Measurements from ENCODE around the gene CPE. TPM values are rescaled to one million over a fixed set of nuclear protein-coding genes. Genes with fewer than 3 reads are reported as not detected.
"Not testable (repeated sequence)": the region's sequence is repeated elsewhere in the genome, so short reads cannot be mapped to it uniquely, and the experiment has no call there.

Gene CPE
- total RNA-seq, 1 donor from 2014 or later = 15.4 TPM

- no peak for ATAC-seq
These were observed 91.2 kb downstream of the CPE start for GRCh38 chr4:165470009-165470408.

GRCh38 chr4:165472943-165473676, 94.3 kb downstream of the CPE start:
- no peak for ATAC-seq

GRCh38 chr4:165474784-165475705, 96.2 kb downstream of the CPE start:
- no peak for ATAC-seq

GRCh38 chr4:165475706-165476070, 96.9 kb downstream of the CPE start:
- ATAC-seq = no peak

GRCh38 chr4:165476214-165477098, 97.6 kb downstream of the CPE start:
- ATAC-seq = peak; percentile 99

GRCh38 chr4:165477799-165478198, 99.0 kb downstream of the CPE start:
- no peak for ATAC-seq

DNA sequence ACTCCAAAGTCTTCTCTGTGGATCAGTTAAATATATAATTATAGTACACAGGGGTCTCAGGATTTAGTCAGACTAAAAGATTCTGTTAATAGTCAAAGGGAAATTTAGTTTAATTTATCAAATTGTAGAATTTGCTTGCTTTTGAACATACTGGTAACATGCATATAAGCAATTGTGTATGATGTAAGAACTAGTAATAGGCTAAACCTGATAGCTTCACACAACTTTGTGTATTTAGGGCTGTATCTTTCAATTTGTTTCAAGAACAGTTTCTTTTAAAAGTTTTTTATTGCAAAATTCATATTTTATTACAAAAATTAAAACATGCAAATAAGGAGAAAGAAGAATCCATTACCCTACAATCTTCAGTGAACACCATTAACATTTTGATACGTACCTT, 99.5 kb downstream of the CPE start:
- no peak for ATAC-seq

DNA sequence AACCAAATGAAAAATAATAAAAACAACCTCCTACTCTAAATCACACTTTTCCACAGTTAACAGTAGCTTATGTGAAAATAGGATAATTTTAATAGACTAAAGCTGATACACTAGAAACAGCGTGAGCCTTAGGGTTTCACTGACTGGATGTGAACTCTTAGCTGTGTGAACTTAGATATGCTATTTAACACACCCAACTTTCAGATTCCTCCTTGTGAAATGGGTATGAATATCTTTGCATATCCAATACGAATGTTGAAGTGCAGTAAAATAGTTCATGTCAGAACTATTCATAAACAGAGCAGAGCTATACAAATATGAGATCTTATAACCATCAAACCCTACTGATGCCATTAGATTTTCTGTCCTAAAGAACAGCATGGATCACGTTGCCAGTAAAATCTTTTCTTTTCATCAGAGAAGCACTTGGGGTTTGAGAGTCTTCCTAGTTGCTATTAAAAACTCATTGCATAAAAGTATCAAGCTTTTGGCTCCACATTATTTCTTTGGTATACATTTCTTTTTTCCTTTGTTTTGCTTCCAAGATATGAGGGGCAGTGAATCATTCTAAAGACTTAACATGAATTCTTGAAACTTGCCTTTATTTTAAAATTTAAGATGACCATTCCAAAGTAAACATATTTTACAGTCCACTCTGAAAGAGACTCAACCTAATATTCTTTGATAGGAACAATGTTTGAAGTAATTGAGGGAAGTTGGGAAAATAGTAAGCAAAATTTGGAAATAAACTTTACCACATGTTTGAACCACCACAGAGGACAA, 102.4 kb downstream of the CPE start:
- ATAC-seq = no peak

DNA sequence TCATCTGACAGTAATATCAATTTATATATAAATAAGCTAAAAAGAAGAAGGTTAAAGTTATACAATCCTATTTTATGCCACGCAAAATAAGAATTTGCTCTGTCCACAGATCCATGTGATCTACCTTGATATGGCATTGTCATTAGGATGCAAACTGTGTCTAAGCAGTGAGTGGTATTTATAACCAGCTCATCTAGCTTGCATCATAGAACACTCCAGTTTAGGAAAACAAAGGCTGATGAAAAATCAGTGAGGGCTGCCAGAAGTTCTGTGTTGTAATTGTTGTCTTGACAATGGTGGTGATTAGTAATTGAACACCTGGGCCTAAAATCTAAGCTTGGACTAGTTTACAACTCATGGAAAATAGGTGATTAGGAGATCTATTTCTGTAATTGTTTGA, 111.0 kb downstream of the CPE start:
- ATAC-seq = peak; percentile 89

DNA sequence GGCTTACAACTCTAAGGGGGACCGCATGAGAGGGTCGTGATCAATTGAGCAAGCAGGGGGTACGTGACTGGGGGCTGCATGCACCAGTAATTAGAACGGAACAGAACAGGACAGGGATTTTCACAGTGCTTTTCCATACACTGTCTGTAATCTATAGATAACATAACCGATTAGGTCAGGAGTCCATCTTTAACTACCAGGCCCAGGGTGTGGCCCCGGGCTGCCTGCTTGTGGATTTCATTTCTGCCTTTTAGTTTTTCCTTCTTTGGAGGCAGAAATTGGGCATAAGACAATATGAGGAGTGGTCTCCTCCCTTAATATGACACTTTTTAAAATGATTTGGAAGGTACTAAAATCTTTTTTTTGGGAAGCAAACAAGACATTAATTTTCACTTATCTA, 113.8 kb downstream of the CPE start:
- not testable (repeated sequence) for ATAC-seq

DNA sequence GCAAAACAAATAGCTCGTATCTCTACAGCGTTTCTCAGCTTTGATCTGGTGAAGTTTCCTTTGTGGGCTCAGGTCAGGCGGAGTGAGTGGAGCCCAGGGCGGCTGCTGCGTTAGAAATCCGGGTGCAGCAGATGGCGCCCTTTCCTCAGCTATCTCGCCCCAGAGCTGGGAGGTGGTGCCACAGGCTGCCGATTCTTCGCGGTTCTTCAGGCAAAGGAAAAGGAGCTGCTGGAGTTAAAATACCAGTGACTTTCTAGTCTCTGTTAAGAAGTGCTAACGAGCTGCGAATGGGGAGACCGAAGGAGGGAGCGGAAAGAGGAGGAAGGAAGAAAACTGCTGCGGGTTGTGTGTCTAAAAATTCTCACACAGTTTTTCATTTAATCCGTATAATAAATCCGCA, 114.6 kb downstream of the CPE start:
- peak; percentile 90 for ATAC-seq

GRCh38 chr4:165502916-165503907, 124.4 kb downstream of the CPE start:
- no peak for ATAC-seq

- no peak for ATAC-seq
These were observed 125.4 kb downstream of the CPE start for GRCh38 chr4:165504184-165504583.

DNA sequence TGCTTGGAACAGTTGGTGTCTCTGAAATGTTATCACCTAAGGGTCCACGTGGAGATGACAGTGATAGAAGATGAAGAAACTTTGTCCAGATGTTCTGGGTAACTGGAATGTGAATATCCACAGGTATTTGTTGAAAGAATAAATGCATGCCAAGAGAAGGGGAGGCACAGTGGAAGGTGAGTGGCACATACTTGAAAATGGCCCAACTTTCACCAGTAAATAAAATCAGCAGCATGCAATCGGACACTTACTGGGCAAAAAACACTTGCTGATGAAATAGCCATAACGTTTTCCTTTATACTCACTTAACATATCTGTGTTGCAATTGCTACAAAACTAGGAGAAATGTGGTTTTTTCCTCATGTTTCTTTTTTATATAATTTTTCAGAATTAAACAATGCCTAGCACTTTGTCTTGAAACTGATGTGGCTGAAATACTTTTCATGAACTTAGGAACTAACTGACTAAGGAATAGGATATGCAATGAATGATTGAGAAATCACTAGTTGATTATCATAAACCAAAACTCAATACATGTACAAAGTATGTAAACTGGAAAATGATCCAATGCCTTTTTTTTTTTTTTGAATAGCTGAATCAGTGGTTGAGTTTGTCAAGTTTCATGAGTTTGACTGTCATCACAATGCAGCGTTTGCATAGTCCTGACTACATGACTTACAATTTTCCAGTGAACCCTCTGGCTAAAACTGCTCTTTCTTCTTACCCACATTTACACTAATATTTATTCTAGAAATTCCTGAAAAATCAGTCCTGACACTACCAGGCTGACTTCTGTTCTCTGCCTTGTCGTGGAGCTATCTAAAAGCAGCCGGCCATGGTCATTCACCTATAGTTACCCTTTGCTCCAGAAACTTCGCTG, 127.4 kb downstream of the CPE start:
- no peak for ATAC-seq

GRCh38 chr4:165506849-165507248, 128.0 kb downstream of the CPE start:
- peak; percentile 26 for ATAC-seq

DNA sequence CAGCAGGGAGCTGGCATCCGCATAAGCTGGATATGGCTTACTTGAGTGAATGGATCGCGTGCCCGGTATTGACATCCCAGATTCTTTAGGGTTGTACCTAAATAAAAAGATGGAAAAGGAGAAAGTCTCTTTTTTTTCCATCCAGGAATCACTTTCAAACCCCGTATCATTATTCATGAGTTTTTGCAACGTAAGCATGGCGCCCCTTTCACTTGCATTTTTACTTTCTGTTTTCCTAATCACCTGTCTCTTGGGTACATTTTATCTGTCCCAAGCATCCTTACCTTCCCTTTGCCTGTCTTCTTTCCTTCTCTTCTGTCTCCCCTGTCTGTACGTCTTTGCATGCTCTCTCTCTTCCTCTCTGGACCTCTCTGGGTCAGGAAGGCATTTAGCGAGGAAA, 128.6 kb downstream of the CPE start:
- ATAC-seq = no peak

DNA sequence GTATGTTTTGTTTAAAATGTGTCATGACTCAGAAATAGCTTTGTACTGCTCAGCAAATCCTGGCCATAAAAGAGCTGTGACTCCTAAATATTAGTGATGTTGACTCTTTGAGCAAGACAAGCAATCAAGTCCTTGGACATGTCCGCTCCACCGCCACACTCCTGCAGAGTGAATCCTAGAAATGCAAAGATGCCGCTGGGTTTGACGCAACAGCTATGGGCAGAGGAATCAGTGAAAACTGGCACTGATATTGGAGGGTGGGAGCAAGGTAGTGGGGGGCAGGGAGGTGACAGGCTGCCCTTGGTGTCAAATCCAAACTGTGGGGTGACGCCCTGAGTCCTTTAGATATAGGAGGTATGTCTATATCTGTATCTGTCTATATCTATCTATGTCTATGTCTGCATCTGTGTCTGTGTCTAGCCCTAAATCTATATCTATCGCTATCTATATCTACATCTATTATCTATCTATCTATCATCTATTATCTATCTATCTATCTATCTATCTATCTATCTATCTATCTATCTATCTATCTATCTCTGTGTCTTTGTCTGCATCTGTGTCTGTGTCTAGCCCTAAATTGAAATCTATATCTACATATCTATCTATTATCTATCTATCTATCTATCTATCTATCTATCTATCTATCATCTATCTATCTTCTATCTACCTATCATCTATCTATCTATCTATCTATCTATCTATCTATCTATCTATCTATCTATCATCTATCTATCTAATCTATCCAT, 129.7 kb downstream of the CPE start:
- no peak for ATAC-seq

DNA sequence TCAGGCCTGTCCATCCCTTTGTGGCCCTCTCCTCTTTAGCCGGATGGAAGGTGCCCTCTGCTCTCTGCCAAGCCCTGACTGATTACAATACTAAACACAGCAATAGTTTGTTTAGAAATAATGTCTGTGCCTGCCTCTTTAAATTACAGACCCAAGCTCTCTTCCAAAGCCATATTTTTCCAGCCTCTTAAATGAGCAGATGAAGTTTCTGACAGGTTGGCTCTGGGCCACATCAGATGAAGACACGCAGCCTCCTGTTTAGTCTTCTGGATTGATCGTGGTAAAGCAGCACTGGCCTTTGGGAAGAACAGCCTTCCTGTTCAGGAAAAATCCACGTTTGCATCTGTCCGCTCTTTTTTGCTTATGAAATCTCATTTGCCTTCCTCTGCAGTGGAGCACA, 133.6 kb downstream of the CPE start:
- ATAC-seq = no peak

- ATAC-seq = no peak
These were observed 135.9 kb downstream of the CPE start for GRCh38 chr4:165514739-165515138.

Measured in esophagus mucosa (tissue), 1 donor.